Epithelial cell of esophagus (primary cell): ENCODE results near the gene APOBEC3G.

Experiments used
- DNase-seq: peaks from one replicate; pipeline ENCODE4 v3.0.0; 2010; ENCODE audit warnings: low read depth
- H3K4me3 ChIP-seq: 2 replicates; pipeline ENCODE4 v1.5.1; 2011; ENCODE audit warnings: mild to moderate bottlenecking, low read length, control low read depth
- CTCF ChIP-seq: IDR thresholded peaks from 2 replicates; pipeline ENCODE4 v1.5.1; 2011; ENCODE audit warnings: low read depth, mild to moderate bottlenecking, low read length, control low read depth, inconsistent platforms; ENCODE audit not compliant: insufficient read depth; ENCODE audit errors: missing control alignments

The APOBEC3G gene

GRCh38 chr22:39133871-39134270 is 56.8 kb downstream of the APOBEC3G start:
- no peak overlapping the region for H3K4me3 ChIP-seq
- DNase-seq, result no peak
- TF ChIP-seq CTCF, result no peak

- H3K4me3 ChIP-seq, result no peak overlapping the region
- DNase-seq, result no peak
- TF ChIP-seq CTCF, result no peak
Measured at GRCh38 chr22:39134366-39135091, 57.5 kb downstream of the APOBEC3G start.

GRCh38 chr22:39135092-39135896 is 58.2 kb downstream of the APOBEC3G start:
- no peak overlapping the region for H3K4me3 ChIP-seq
- peak; percentile 42 for DNase-seq
- peak; percentile 50 for TF ChIP-seq CTCF

- DNase-seq, result no peak
- TF ChIP-seq CTCF, result no peak
- no peak overlapping the region for H3K4me3 ChIP-seq
Measured at GRCh38 chr22:39136317-39136716, 59.2 kb downstream of the APOBEC3G start.
